ENCODE data around the gene CACNA1A.

The CACNA1A gene

GRCh38 chr19:13301627-13302334, 204.5 kb downstream of the CACNA1A start:
- no peak for DNase-seq

DNA sequence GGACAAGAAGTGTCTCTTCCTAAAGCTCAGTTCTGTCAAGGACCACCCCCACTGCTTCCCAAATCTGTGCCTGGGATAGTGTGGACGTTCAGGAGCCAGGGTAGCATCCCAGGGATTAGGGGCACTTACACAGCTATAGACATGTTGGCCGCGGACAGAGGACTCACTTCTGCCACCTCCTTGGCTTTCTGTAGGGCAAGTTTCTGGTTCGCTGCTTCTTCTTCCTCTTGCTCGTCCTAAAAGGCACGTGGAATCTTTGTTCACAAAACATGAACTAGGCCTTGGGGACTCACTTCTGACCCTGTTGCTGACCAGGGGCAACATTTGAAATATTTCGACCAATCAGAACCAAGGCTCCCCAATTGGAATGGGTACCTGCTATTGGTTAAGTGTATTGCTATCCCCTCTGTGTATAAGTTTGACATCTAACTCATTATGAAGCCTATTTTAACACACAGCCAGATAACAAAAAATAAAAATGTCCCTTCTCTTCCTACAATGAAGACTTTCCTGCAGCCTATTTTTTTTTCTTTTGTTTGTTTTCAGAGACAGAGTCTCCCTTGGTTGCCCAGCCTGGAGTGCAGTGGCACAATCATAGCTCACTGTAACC, 205.8 kb downstream of the CACNA1A start:
- DNase-seq = no peak

- no peak for DNase-seq
These were observed 206.4 kb downstream of the CACNA1A start for GRCh38 chr19:13299838-13300237.

DNA sequence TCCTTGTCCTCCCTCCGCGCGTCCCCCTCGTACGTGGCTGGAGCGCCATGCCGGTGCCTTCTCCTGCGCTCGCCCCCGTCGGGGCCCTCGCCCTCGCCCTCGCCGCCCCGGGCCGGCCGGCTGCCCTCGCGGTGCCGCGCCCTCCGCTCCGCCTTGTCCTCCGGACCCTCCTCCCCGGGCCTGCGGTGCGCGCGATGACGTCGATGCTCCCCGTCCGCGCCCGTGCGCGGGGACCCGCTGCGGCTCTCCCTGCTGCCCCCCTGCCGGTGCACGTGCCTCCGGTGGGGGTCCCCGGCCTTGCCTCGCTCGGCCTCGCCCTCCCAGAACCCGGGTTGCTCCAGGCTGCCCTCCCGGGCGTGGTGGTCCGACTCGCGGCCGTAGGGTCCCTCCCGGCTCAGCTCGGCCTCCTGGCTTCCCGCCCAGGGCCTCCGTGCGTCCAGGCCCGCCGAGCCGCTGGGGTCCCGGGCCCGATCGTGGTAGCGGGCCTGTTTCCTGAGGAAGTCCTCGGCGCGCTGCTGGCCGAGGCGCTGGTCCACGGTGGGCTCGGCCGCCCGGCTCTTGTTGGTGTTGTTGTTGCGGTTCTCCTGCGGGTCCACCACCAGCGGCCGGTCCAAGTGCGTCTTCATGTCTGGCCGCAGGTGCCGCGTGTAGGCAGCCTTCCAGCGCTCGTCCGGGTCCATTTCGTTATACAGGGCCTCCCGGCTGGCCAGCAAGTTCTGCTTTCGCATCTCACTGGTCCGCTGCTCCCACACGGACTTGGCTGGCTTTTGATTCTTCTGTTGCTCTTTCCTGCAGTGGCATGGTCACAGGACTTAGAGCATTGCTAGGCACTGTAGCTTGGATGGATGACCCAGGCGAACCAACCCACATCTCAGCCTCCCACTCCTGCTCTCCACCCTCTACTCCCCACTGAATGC, 207.5 kb downstream of the CACNA1A start:
- no peak for DNase-seq

DNA sequence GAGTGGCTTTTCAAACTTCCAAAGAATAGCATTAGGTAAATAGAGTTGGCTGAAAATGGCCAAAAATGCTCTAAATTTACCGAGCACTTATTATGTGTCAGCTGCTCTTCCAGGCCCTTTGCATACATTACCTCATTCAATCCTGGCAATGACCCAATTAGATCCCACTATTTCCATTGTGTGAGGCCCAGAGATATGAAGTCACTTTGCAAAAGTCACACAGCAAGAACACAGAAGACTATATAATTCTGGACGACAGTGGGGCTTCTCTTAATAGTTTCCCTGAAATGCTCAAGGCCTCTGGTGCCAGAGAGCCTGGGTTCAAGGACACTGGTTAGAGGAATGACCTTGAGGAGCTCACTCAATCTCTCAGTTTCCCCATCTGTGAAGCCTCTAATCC, 209.3 kb downstream of the CACNA1A start:
- DNase-seq = no peak

GRCh38 chr19:13294812-13295567, 211.3 kb downstream of the CACNA1A start:
- DNase-seq = no peak

GRCh38 chr19:13291913-13292312, 214.4 kb downstream of the CACNA1A start:
- DNase-seq = no peak

DNA sequence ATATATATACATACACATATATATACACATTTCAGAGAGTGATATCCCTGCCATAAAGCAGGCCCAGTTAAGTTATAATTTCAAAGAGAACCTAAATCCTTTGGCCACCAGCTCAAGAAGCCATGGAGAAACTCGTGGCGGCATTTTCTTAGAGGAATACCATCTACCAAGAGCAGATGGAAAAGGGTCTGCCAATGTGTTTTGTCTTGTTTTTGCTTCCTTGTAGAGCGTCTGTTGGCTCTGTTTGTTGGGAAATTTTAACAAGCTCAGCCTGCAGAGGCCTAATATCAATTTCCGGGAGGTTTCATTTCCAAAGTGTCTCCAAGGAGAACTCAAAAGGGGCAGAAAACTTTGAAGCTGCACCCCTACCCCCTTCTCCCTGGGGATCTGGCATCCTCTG, 215.5 kb downstream of the CACNA1A start:
- DNase-seq = no peak

DNA sequence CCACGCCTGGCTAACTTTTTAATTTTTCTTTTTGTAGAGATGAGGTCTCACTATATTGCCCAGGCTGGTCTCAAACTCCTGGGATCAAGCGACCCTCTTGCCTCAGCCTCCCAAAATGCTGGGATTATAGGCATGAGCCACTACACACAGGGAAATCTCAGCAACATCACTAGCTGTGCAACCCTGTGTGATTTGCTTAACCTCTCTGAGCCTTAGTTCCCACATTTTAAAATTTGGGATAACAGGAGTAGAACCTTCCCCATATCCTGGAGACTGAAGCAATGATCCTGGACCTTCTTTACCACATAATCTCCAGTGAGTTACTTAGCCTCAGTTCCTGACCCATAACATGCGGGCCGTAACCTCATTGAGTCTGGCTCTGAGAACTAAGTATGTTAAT, 217.0 kb downstream of the CACNA1A start:
- no peak for DNase-seq

GRCh38 chr19:13286195-13286985, 219.9 kb downstream of the CACNA1A start:
- DNase-seq = no peak

DNA sequence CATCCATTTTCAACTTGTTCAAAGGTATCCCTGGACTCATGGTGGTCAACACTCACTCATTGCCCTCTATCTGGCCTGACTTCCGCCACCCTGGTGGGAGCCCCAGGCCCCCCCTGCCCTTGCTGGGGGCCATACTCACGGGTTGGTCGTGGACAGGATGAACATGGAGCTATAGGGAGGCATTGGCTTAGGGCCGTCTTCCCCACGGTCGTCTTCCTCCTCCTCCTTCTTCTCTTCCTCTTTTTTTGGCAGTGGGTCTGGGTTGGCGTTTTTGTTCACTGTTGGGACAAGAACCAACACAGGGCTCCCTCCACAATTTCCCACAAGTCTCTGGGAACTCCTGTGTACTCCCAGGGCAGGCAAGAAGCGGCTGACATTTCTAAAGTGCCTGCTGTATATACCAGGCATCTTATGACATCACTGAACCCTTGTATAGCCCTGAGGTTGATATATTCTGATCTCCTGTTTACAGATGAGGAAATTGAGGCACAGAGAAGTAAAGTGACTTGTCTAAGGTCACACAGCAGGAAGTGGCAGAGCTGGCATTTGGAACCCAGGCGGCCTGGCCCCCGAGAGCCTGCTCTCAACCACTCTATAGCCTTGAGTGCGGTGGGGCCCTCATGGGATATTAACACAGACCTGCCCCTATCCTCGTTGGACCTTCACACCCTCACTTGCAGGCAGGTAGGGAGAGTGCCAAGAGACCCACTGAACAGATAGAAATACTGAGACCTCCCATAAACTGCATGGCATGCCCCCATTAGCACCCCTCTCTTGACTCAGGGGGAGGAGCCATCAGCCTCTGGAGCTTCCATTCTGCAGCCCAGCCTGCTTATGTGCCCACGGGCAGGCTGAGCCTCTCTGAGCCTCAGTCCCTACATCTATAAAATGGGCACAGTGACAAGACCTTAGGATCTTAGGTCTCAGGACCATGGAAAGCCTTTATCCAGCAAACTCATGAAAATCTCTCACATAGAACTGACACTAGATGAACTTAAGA, 221.1 kb downstream of the CACNA1A start:
- DNase-seq = no peak

DNA sequence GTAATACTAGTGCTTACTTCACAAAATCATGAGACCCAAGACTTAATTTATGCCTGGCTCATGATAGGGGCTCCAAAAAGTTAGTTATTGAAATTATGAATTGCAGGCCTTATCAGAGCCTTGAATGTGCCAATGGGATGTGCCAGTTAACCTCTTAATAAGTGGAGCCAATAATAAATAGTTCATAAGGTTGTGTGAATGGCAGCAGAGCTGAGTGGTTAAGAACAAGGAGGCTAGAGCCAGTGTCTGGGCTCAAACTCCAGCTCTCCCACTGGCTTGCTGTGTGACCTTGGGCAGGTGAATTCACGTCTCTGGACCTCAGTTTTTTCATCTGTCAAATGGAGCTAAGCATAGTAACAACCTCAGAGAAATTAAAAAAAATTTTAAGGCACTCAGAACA, 222.4 kb downstream of the CACNA1A start:
- DNase-seq = no peak

GRCh38 chr19:13282486-13283065, 223.7 kb downstream of the CACNA1A start:
- DNase-seq = no peak

DNA sequence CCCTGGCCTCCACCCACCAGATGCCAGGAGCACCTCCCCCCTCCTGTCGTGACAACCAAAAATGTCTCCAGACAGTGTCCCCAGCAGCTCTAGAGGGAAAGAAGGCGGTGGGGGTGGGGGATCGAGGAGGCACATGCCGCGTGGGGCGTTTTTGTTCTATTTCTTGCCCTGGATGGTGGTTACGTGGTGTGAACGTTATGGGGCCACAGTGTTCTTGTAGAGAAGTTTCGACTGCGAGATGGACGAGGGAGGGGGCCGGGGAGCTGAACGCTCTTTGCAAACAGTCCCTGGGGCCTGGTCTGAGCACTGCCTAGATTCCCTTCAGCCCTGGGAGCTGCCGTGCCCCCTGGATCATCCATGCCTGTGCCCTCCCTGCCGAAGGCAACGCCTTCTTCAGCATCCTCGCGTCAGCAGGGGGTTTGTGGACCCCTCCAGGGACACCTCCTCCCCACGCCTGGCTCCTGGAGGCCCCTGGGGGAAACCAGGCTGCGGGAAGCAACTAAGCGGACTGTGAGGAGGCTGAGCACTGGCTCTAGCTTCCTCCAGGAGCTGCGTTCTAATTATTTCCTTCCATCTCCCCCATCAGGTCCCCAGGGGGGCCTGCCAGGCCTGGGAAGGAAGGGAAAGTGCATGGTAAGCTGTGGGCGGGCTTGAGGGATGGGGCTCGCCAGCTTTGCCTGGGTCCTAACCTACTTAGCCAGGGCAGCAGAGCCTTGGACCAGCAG, 224.6 kb downstream of the CACNA1A start:
- DNase-seq = no peak

DNA sequence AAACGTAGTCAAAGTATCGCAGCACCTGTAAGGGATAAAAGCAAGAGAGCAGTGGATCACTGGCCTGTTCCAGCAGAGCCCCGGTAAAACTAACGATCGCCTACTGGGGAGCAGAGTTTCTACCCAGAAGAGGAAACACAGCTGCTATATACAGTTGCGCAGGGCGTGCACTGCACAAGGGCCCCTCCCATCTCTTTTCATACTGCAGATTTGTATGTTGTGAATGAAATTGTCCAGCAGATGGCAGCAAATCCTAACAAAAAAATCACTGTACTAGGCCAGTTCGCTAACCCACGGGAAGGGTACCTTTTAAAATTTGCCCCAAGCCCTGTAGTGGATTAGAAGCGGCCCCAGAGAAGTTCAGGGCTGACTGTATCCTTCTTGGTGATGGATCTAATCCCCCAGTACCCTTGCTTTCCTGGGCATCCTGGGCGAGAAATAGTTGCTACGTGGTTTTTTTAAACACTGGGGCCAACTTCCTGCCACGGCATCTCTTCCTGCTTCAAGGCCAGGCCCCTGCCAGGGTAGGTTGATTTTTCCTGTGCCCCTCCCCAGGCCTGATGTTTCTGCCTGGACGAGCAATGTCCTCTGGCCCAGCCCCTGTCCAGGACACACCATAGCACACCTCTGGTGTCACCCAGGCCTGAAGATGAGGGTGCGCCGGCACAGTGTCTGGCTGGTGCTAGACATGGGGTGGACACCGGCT, 229.0 kb downstream of the CACNA1A start:
- no peak for DNase-seq

DNA sequence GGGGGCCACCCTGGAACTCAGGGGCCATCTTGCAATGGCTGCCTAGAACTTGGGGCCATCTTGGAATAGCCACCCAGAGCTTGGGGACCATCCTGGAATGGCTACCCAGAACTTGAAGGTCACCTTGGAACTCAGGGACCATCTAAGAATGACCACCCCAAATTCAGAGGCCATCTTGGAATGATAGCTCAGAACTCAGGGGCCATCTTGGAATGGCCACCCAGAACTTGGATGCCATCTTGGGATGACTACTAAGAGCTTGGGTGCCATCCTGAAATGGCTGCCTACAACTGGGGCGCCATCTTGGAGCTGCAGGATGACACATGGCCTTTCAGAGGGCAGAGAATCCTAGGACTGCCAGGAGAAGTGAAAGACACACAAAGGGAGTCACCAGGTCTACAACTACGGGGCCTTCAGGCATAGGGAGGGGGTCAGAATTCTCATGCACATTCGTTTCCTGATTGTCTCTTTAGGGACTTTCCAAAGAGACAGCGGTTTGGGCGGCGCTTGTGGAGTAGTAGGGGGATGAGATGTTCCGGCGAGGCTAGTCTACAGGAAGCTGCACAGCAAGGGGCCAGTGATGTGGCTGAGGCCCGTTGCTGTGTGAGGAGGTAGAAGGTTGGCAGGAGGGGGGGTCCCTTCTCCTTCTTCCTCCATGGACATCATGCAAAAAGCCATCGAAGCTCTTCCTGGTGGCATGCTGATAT, 231.1 kb downstream of the CACNA1A start:
- DNase-seq = no peak

DNA sequence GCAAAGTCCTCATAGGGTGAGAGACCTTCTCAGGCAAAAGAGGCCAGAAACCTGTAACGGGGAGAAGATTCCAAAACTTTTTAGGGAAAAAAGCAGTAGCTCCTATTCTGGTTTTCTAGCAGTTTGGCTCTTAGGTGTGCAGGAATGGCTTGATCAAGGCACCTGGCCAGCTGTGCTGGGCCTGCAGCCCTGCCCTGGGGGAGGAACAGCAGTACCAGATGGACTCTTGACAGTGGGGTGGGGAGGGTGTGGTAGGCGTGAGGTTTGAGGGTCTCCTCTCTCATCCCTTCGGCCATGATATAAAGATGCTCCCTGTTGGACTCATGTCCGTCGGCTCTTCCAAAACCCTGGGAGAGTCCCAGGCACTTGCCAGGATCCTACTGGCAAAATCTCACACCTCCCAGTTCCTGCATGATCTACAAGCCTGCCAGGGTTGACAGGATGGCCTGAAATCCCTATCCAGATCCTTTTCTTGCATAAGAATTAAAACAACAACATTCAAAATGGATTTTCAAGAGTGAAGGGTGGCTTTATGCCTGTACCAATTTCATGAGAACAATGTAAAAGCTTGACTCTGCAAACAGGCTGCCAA, 235.7 kb downstream of the CACNA1A start:
- DNase-seq = no peak

- DNase-seq = no peak
These were observed 236.9 kb downstream of the CACNA1A start for GRCh38 chr19:13269348-13269747.
